Left ventricle myocardium superior (tissue), 1 donor: ENCODE results near the gene DNTTIP2. TPM values are rescaled to one million over a fixed set of nuclear protein-coding genes. Genes with fewer than 3 reads are reported as not detected.
"Not testable (repeated sequence)": the region's sequence is repeated elsewhere in the genome, so short reads cannot be mapped to it uniquely, and the experiment has no call there.

Experiments used
- ATAC-seq: fragments of 200-7000 bp; cut with Tn5 transposase; one replicate; pipeline ENCODE4 v1.9.1; 2020; ENCODE audit warnings: mild to moderate bottlenecking, moderate library complexity
- DNase-seq: peaks from one replicate; pipeline ENCODE4 v3.0.0-alpha.2; 2020
- intact Hi-C: fragments of 100-400 bp; cut with micrococcal nuclease; formaldehyde crosslinking; loops from one replicate; pipeline ENCODE4 v1.11.0; 2022
- long read RNA-seq: library from polyadenylated mRNA; unstranded; transcript quantifications from one replicate; pipeline ENCODE4 v2.0.0, GENCODE V29; 2021
- total RNA-seq: library from RNA; stranded (reverse); fragmentation: NEBNext Ultra II Directional; extraction: Animal tissue kit (Norgen Biotek cat#: 25700); gene quantifications from one replicate; pipeline ENCODE4 v1.2.1, GENCODE V29; 2021
- donor health status: DM: no; HTN: yes; CAD: no; lungs with severe emphysema.

DNTTIP2 gene
- 42.7 TPM for total RNA-seq
- long read RNA-seq, full-length matches to known transcripts: 38 of 66 reads
- long read RNA-seq, partial matches to known transcripts: 27 of 66 reads
- long read RNA-seq, other reads (novel, unspliced or antisense): 1 of 66 reads

- DNase-seq (peak; percentile 92), ATAC-seq (peak; percentile 99)
- intact Hi-C loops: no loop called here
Observed at GRCh38 chr1:93878889-93879586, at the start of gene DNTTIP2. TSS of gene DNTTIP2 (minus strand) at chr1:93879206. CDS start at chr1:93879148, 58 bp downstream.

- no peak for DNase-seq
- intact Hi-C loops: no loop called here
- ATAC-seq: no peak
Observed at GRCh38 chr1:93925206-93925605, 46.2 kb upstream of the DNTTIP2 start.

- ATAC-seq: no peak
- intact Hi-C loops: no loop called here
- DNase-seq: no peak
Observed at GRCh38 chr1:93919780-93920179, 40.8 kb upstream of the DNTTIP2 start.

GRCh38 chr1:93917302-93917701 is 38.3 kb upstream of the DNTTIP2 start:
- no peak for ATAC-seq
- intact Hi-C loops: no loop called here
- DNase-seq: no peak

- intact Hi-C loops, DNase-seq, ATAC-seq: not testable (repeated sequence)
Observed at GRCh38 chr1:93910880-93911279, 31.9 kb upstream of the DNTTIP2 start.

GRCh38 chr1:93910305-93910704 is 31.3 kb upstream of the DNTTIP2 start:
- intact Hi-C loops: no loop called here
- ATAC-seq (no peak), DNase-seq (no peak)

GRCh38 chr1:93909146-93910050 is 30.4 kb upstream of the DNTTIP2 start, which contains the start of gene GCLM:
TSS of gene GCLM (minus strand) at chr1:93909430. CDS start at chr1:93909163, 267 bp downstream.
- DNase-seq (peak; percentile 97), ATAC-seq (peak; percentile 98)
- intact Hi-C loops: no loop called here

- intact Hi-C loops: no loop called here
- DNase-seq (peak; percentile 59), ATAC-seq (peak; percentile 36)
Observed at GRCh38 chr1:93908394-93909145, 29.6 kb upstream of the DNTTIP2 start.

- no peak for ATAC-seq
- DNase-seq: peak; percentile 47
- intact Hi-C loops: no loop called here
Observed at GRCh38 chr1:93907718-93908117, 28.7 kb upstream of the DNTTIP2 start.

- intact Hi-C loops: no loop called here
Observed at GRCh38 chr1:93906480-93906879, 27.5 kb upstream of the DNTTIP2 start.

GRCh38 chr1:93905734-93906133 is 26.7 kb upstream of the DNTTIP2 start:
- intact Hi-C loops: no loop called here
- DNase-seq: no peak
- ATAC-seq: no peak

More at GRCh38 chr1:93906480-93906879, 27.5 kb upstream of the DNTTIP2 start:
- no peak for ATAC-seq
- DNase-seq: no peak

GRCh38 chr1:93905051-93905450 is 26.0 kb upstream of the DNTTIP2 start:
- DNase-seq: no peak
- intact Hi-C loops: no loop called here
- ATAC-seq: no peak

GRCh38 chr1:93904228-93904627 is 25.2 kb upstream of the DNTTIP2 start:
- DNase-seq (no peak), ATAC-seq (no peak)
- intact Hi-C loops: no loop called here

GRCh38 chr1:93900723-93901504 is 21.9 kb upstream of the DNTTIP2 start:
- intact Hi-C loops: no loop called here
- DNase-seq (no peak), ATAC-seq (no peak)

GRCh38 chr1:93899543-93900207 is 20.7 kb upstream of the DNTTIP2 start:
- DNase-seq (no peak), ATAC-seq (no peak)
- intact Hi-C loops: no loop called here

GRCh38 chr1:93888900-93889299 is 9.9 kb upstream of the DNTTIP2 start:
- ATAC-seq: no peak
- no peak for DNase-seq
- intact Hi-C loops: no loop called here

GRCh38 chr1:93882269-93882668 is 3.3 kb upstream of the DNTTIP2 start:
- no peak for ATAC-seq
- no peak for DNase-seq
- intact Hi-C loops: no loop called here

GRCh38 chr1:93880731-93881130 is 1.7 kb upstream of the DNTTIP2 start:
- no peak for ATAC-seq
- intact Hi-C loops: no loop called here
- no peak for DNase-seq
